Measurements from ENCODE around the gene NT5C. TPM values are rescaled to one million over a fixed set of nuclear protein-coding genes. Genes with fewer than 3 reads are reported as not detected.

The NT5C gene
- total RNA-seq, 1 experiment from 2014 or later = 116 TPM

DNA sequence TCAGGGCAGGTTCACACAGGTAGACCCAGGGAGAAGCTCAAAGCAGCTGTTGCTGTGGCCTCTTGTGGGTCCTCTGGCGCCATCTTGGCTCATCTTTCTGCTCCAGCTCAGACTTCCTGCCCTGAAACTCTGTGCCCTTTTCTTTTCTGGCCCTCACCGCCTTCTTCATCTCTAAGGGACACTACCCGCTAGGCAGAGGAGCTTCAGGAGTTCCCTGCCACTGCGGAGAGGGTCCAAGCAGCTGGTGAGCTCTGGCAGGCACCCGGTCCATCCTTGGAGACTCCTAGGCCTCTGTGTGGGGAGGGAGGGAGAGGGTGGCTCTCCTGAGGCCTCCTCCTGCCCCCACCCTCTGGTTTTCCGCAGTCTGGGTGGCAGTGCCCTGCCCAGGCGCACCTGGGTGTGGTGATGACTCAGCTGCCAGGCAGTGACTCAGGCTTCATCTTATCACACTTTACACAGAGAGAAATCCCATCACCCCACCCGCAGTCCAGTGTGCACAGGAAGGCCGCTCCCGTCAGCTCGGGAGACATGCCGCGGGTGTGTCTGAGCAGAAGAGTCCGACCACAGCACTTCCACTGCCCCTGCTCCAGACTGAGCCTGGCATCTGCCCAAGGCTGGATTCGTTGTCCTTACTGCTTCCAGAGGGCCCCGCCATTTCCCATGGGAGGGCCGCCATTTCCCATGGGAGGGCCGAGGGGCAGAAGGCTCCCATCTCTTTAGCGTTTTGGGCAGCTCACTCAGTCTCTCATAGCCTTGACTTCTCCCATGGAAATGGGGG is 7.3 kb downstream of the NT5C start:
- Histone ChIP-seq H2AFZ (ENCODE audit: low read length) (peak overlapping the region; percentile 53), H3K79me2 (ENCODE audit: low read length) (peaks cover 50% of the 10 kb centered on the region), H3K9me3 (ENCODE audit: low read length) (no peaks in the 10 kb centered on the region), H3K27me3 (ENCODE audit: low read length) (no peaks in the 10 kb centered on the region), H4K20me1 (ENCODE audit: low read length) (no peaks in the 10 kb centered on the region), H3K9me2 (replicated peaks; ENCODE audit: low read length) (no peaks in the 10 kb centered on the region), H3K36me3 (ENCODE audit: low read depth, low read length) (peaks cover 11% of the 10 kb centered on the region), H3K27ac (ENCODE audit: low read length) (peak overlapping the region; percentile 94), H3K4me1 (ENCODE audit: insufficient read depth, low read length) (peaks cover 24% of the 10 kb centered on the region), H3K4me3 (ENCODE audit: low read length) (peak overlapping the region; percentile 2; the same call in 1 of the 2 replicates), H3F3A (ENCODE audit: low read length, unreplicated experiment) (peaks cover 3% of the 10 kb centered on the region), H3K9ac (ENCODE audit: low read length) (peak overlapping the region; percentile 82), H3K4me2 (ENCODE audit: low read length) (peak overlapping the region; percentile 59)
- intact Hi-C loops (cut with micrococcal nuclease) = loop anchor here (2.0 kb wide), 1 partner anchor 31 kb away; the partner anchor contains the start of gene JPT1
- DNase-seq (peak; percentile 100), ATAC-seq (peak; percentile 96)
- ChIA-PET POLR2A (ENCODE audit: unreplicated experiment) (interaction anchor here (0.5 to 1.0 kb wide), 3 partner anchors 47 to 136 kb away, joined by 3 to 7 read pairs (median 4); no protein-coding TSS in a partner anchor), CTCF (interaction anchor here (0.5 to 1.7 kb wide), 3 partner anchors 10 to 252 kb away, joined by 6 to 18 read pairs (median 8); no protein-coding TSS in a partner anchor)
- TF ChIP-seq, protein P1, sequence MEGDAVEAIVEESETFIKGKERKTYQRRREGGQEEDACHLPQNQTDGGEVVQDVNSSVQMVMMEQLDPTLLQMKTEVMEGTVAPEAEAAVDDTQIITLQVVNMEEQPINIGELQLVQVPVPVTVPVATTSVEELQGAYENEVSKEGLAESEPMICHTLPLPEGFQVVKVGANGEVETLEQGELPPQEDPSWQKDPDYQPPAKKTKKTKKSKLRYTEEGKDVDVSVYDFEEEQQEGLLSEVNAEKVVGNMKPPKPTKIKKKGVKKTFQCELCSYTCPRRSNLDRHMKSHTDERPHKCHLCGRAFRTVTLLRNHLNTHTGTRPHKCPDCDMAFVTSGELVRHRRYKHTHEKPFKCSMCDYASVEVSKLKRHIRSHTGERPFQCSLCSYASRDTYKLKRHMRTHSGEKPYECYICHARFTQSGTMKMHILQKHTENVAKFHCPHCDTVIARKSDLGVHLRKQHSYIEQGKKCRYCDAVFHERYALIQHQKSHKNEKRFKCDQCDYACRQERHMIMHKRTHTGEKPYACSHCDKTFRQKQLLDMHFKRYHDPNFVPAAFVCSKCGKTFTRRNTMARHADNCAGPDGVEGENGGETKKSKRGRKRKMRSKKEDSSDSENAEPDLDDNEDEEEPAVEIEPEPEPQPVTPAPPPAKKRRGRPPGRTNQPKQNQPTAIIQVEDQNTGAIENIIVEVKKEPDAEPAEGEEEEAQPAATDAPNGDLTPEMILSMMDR (conservative IDR thresholded peaks at IDR 0.05; ENCODE audit: low read depth, low read length) = peak; percentile 40
- TF ChIP-seq EZH2 (IDR thresholded peaks at IDR 0.05; ENCODE audit: low read length, unreplicated experiment) = no peak
- no peak for TF ChIP-seq EZH2phosphoT487 (IDR thresholded peaks at IDR 0.05; ENCODE audit: borderline replicate concordance, low read length)
- no TSS peak for BruUV-seq (replicated peaks)

DNA sequence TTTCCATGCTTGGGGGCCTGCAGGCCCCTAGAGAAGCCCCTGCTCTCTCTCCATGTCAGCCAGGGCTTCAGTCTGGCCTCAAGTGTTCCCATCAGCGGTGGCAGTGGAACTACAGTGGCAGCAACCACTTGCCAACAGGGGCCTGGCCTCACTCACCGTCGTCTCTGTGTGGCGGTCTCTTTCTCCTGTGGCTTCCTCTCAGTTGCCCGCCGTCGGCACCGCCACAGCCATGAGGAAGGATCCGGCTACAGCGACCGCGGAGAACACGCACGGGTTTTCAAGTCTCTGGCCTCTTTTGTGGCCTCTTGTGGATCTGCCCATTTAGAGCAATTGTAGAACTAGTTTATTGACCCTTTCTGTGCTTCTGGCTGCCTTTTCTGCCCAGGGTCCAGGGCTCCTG is 13.2 kb downstream of the NT5C start:
- Histone ChIP-seq H4K20me1 (ENCODE audit: low read length) (no peaks in the 10 kb centered on the region), H3K79me2 (ENCODE audit: low read length) (peaks cover 62% of the 10 kb centered on the region), H3K4me1 (ENCODE audit: insufficient read depth, low read length) (peaks cover 16% of the 10 kb centered on the region), H3K9ac (ENCODE audit: low read length) (no peak overlapping the region), H3K36me3 (ENCODE audit: low read depth, low read length) (peaks cover 27% of the 10 kb centered on the region; the same call in 1 of the 2 replicates), H3F3A (ENCODE audit: low read length, unreplicated experiment) (peaks cover 3% of the 10 kb centered on the region), H3K27ac (ENCODE audit: low read length) (no peak overlapping the region), H3K9me2 (replicated peaks; ENCODE audit: low read length) (no peaks in the 10 kb centered on the region), H3K4me3 (ENCODE audit: low read length) (no peak overlapping the region), H3K27me3 (ENCODE audit: low read length) (no peaks in the 10 kb centered on the region), H2AFZ (ENCODE audit: low read length) (no peak overlapping the region), H3K4me2 (ENCODE audit: low read length) (no peak overlapping the region), H3K9me3 (ENCODE audit: low read length) (no peaks in the 10 kb centered on the region)
- POLR2A ChIA-PET (ENCODE audit: unreplicated experiment) = interaction anchor here (0.6 kb wide), 1 partner anchor 30 kb away, joined by 4 read pairs; no protein-coding TSS in a partner anchor
- no peak for DNase-seq
- intact Hi-C loops (cut with micrococcal nuclease) = loop anchor here (10.0 kb wide), 1 partner anchor 296 kb away; no protein-coding TSS in a partner anchor
- CTCF ChIA-PET = interaction anchor here (0.6 kb wide), 1 partner anchor 12 kb away, joined by 3 read pairs; no protein-coding TSS in a partner anchor
- no peak for TF ChIP-seq EZH2phosphoT487 (IDR thresholded peaks at IDR 0.05; ENCODE audit: borderline replicate concordance, low read length)
- TF ChIP-seq EZH2 (IDR thresholded peaks at IDR 0.05; ENCODE audit: low read length, unreplicated experiment) = no peak
- TF ChIP-seq, protein P1 (conservative IDR thresholded peaks at IDR 0.05; ENCODE audit: low read depth, low read length) = no peak
- no peak for ATAC-seq
- no TSS peak for BruUV-seq (replicated peaks)

Data from PC-3 (cell line).